Measurements from ENCODE around the gene COX19. TPM values are rescaled to one million over a fixed set of nuclear protein-coding genes. Genes with fewer than 3 reads are reported as not detected.
A peak's percentile ranks its signal among the peaks of the same experiment; 100 is the strongest.
"Not testable (repeated sequence)": the region's sequence is repeated elsewhere in the genome, so short reads cannot be mapped to it uniquely, and the experiment has no call there.

The COX19 gene
- polyA plus RNA-seq, 3 donors = 7.4 to 15.0 (median 7.6) TPM

- H3K4me3 ChIP-seq (replicated peaks in 1 of 3; ENCODE audit: low read depth in 2 of 3, low read length in 3 of 3); H3K4me2 ChIP-seq (replicated peaks; ENCODE audit: extremely low read depth, low read length, poor library complexity, severe bottlenecking); DNase-seq; H3K9me3 Mint-ChIP-seq; H3K9ac ChIP-seq (ENCODE audit: insufficient read depth, low read length, poor library complexity, severe bottlenecking); H3K27ac ChIP-seq (ENCODE audit: low read depth in 1 of 2, low read length in 2 of 2); H3K4me1 Mint-ChIP-seq; H3K4me3 Mint-ChIP-seq; H3K9me3 ChIP-seq (replicated peaks in 1 of 2; ENCODE audit: control insufficient read depth in 1 of 2, insufficient read depth in 1 of 2, low read length in 2 of 2); intact Hi-C loops (cut with micrococcal nuclease); H3K27ac Mint-ChIP-seq; H3K27me3 Mint-ChIP-seq (ENCODE audit: low read depth in 3 of 3); H3K27me3 ChIP-seq (ENCODE audit: control insufficient read depth in 2 of 2, insufficient read depth in 2 of 2, low read length in 2 of 2); H3K4me1 ChIP-seq (ENCODE audit: control insufficient read depth in 1 of 2, insufficient read depth in 2 of 2, low read length in 2 of 2); H2AFZ ChIP-seq (ENCODE audit: insufficient read depth, low read depth, low read length, poor library complexity, severe bottlenecking); H4K20me1 ChIP-seq (ENCODE audit: insufficient read depth, low read length); H3K79me2 ChIP-seq (ENCODE audit: insufficient read depth, low read length); H3K36me3 ChIP-seq (replicated peaks in 1 of 2; ENCODE audit: control insufficient read depth in 1 of 2, insufficient read depth in 2 of 2, low read length in 2 of 2): not testable (repeated sequence)
- WGBS (ENCODE audit: insufficient coverage) = 93% methylated on average over 10 of the region's 14 CpGs
- peaks cover 11 to 31% of the 10 kb centered on the region in 2 donors for H3K36me3 Mint-ChIP-seq
Measured at GRCh38 chr7:1001069-1001770, 25.9 kb upstream of the COX19 start.

- H3K9me3 ChIP-seq (replicated peaks in 1 of 2; ENCODE audit: control insufficient read depth in 1 of 2, insufficient read depth in 1 of 2, low read length in 2 of 2) = no peaks in the 10 kb centered on the region
- Mint-ChIP-seq H3K4me1 (peaks cover 5% of the 10 kb centered on the region), H3K4me3 (no peak overlapping the region), H3K27me3 (ENCODE audit: low read depth in 3 of 3) (peaks cover 0 to 2% (median 2%) of the 10 kb centered on the region in 3 donors), H3K27ac (peak overlapping the region in 1 of 7 donors; percentile 61), H3K9me3 (no peaks in the 10 kb centered on the region), H3K36me3 (peaks cover 7 to 28% of the 10 kb centered on the region in 2 donors)
- no peak overlapping the region for H3K4me2 ChIP-seq (replicated peaks; ENCODE audit: extremely low read depth, low read length, poor library complexity, severe bottlenecking)
- TF ChIP-seq CTCF (IDR thresholded peaks at IDR 0.05) = no peak
- peaks cover 3 to 8% of the 10 kb centered on the region in 2 donors for H3K36me3 ChIP-seq (replicated peaks in 1 of 2; ENCODE audit: control insufficient read depth in 1 of 2, insufficient read depth in 2 of 2, low read length in 2 of 2)
- no peaks in the 10 kb centered on the region for H4K20me1 ChIP-seq (ENCODE audit: insufficient read depth, low read length)
- H3K27me3 ChIP-seq (ENCODE audit: control insufficient read depth in 2 of 2, insufficient read depth in 2 of 2, low read length in 2 of 2) = no peaks in the 10 kb centered on the region
- H2AFZ ChIP-seq (ENCODE audit: insufficient read depth, low read depth, low read length, poor library complexity, severe bottlenecking) = no peak overlapping the region
- H3K79me2 ChIP-seq (ENCODE audit: insufficient read depth, low read length) = no peaks in the 10 kb centered on the region
- intact Hi-C loops (cut with micrococcal nuclease) = no loop called here
- H3K4me3 ChIP-seq (replicated peaks in 1 of 3; ENCODE audit: low read depth in 2 of 3, low read length in 3 of 3) = no peak overlapping the region
- H3K9ac ChIP-seq (ENCODE audit: insufficient read depth, low read length, poor library complexity, severe bottlenecking) = no peak overlapping the region
- WGBS (ENCODE audit: insufficient coverage) = 94% methylated on average over 43 of the region's 52 CpGs
- no peak overlapping the region for H3K27ac ChIP-seq (ENCODE audit: low read depth in 1 of 2, low read length in 2 of 2)
- H3K4me1 ChIP-seq (ENCODE audit: control insufficient read depth in 1 of 2, insufficient read depth in 2 of 2, low read length in 2 of 2) = peaks cover 0 to 7% of the 10 kb centered on the region in 2 donors
- DNase-seq = no peak
Measured at GRCh38 chr7:999941-1000935, 24.9 kb upstream of the COX19 start.

All from CD14-positive monocyte (primary cell).